Thyroid gland (tissue), 4 donors: ENCODE measurements around the gene CEP85. TPM values are rescaled to one million over a fixed set of nuclear protein-coding genes. Genes with fewer than 3 reads are reported as not detected.
"Not testable (repeated sequence)": the region's sequence is repeated elsewhere in the genome, so short reads cannot be mapped to it uniquely, and the experiment has no call there.

Experiments used
- DNase-seq, 2 donors: peaks; one replicate each; pipeline ENCODE4 v3.0.0-alpha.2; 2019
- H3K27ac ChIP-seq, 3 donors: fragments of 200-600 bp; sonication (generic); 1 replicate in 2 of 3; 2 replicates in 1 of 3; pipeline ENCODE4 v1.5.1; 2016 to 2019; ENCODE audit warnings: mild to moderate bottlenecking in 1 of 3, moderate library complexity in 1 of 3
- H3K27me3 ChIP-seq: fragments of 200-600 bp; sonication (generic); one replicate; pipeline ENCODE4 v1.5.1; 2019
- H3K36me3 ChIP-seq, 2 donors: fragments of 200-600 bp; sonication (generic); one replicate each; pipeline ENCODE4 v1.5.1; 2016 to 2019
- H3K4me1 ChIP-seq, 2 donors: fragments of 200-600 bp; sonication (generic); one replicate each; pipeline ENCODE4 v1.5.1; 2017 to 2019
- H3K4me3 ChIP-seq, 3 donors: fragments of 200-600 bp; sonication (generic); replicated peaks in 1 of 3; 1 replicate in 2 of 3; 2 replicates in 1 of 3; pipeline ENCODE4 v1.5.1; 2016; ENCODE audit warnings: mild to moderate bottlenecking in 1 of 3
- H3K9me3 ChIP-seq: fragments of 200-600 bp; sonication (generic); one replicate; pipeline ENCODE4 v1.5.1; 2017
- POLR2A ChIP-seq, 2 donors: fragments of 450-650 bp; IDR thresholded peaks; one replicate each; pipeline ENCODE4 v1.6.1; 2017; ENCODE audit warnings: antibody characterized with exemption in 2 of 2, mild to moderate bottlenecking in 2 of 2, moderate library complexity in 1 of 2
- WGBS, 2 donors: methylation state at CpG; one replicate each; pipeline ENCODE4 v1.1.5; 2017; 5-methylcytosine and 5-hydroxymethylcytosine counted together
- intact Hi-C: fragments of 100-400 bp; cut with DNase I; formaldehyde crosslinking; loops from one replicate; pipeline ENCODE4 v1.15.1; 2023
- total RNA-seq, 4 donors: library from RNA; depleted of rRNA; stranded (reverse); fragments of >200 nt; gene quantifications; one replicate each; pipeline ENCODE4 v1.2.3, GENCODE V29; 2016
- TF ChIP-seq, protein P1 (sequence below), 6 experiments: fragments of 200-600 bp in 3 of 6; fragments of 450-650 bp in 3 of 6; sonication (generic) in 3 of 6; IDR thresholded peaks; one replicate each; pipeline ENCODE4 v1.5.1; 2016 to 2019; ENCODE audit warnings: antibody characterized with exemption in 6 of 6, mild to moderate bottlenecking in 2 of 6, inconsistent platforms in 1 of 6, moderate library complexity in 1 of 6

CEP85 gene
- total RNA-seq, 4 donors from 2014 or later: 16.0 to 27.0 (median 17.0) TPM

DNA sequence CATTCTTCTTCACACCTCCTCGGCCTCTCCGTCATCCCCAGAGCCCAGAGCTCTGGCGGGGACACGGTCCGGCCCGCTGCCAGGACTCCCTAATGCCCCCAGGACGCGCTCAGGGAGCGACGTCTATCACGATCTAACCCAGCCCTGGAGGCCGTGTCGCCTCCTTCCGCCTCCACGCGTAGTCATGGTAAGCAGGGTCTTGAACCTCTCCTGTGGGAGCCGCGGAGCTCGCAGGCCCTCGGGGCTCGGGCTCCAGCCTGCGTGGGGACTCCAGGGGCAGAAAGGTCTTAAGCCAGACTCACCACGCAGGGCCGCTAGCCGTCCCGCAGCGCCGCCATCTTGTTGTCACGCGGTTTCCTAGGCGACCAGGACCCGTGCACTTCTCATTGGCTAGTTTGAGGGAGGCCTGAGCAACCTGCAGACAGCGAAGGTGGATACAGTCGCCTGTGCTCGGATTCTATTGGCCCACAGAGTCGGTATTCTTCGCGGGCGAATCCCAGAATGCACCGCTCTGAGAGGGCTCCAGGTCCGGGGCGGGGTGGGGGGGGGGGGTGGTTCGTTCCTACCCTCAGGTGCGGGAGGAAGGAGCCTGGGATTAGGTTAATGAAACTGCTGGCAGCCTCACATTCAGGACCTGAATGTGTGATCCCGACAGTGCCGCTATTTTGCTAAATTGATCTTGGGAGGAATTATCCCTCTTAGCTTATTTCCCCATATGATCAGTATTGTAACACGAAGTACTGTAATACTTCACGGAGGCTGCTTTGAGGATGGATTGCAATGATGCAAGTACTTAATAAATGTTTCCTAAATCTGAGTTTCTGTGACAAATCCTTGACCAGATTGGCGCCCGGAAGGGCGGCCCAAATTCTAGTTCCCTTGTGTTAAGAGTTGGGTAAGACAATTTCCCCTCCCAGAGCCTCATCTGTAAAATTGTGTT is 72.6 kb downstream of the CEP85 start, which contains the start of gene UBXN11:
UBXN11 (minus strand) TSS at position 347 of the 940 bp plus-strand sequence. CDS start 3,753 bp downstream, outside the sequence.
- Histone ChIP-seq H3K4me3 (peak within 1 kb of the TSS; percentile 34 to 81 (median 56)), H3K4me1 (peaks cover 10 to 11% of the 10 kb centered on the region in 2 donors), H3K27ac (no peak within 1 kb of the TSS), H3K9me3 (no peaks in the 10 kb centered on the region), H3K27me3 (no peaks in the 10 kb centered on the region), H3K36me3 (no peaks in the 10 kb centered on the region)
- WGBS, 2 donors: 1 to 5% methylated on average over 16 to 49 of the region's 51 CpGs
- peak; percentile 97 to 98 for DNase-seq
- intact Hi-C loops: no loop called here
- TF ChIP-seq, protein P1, sequence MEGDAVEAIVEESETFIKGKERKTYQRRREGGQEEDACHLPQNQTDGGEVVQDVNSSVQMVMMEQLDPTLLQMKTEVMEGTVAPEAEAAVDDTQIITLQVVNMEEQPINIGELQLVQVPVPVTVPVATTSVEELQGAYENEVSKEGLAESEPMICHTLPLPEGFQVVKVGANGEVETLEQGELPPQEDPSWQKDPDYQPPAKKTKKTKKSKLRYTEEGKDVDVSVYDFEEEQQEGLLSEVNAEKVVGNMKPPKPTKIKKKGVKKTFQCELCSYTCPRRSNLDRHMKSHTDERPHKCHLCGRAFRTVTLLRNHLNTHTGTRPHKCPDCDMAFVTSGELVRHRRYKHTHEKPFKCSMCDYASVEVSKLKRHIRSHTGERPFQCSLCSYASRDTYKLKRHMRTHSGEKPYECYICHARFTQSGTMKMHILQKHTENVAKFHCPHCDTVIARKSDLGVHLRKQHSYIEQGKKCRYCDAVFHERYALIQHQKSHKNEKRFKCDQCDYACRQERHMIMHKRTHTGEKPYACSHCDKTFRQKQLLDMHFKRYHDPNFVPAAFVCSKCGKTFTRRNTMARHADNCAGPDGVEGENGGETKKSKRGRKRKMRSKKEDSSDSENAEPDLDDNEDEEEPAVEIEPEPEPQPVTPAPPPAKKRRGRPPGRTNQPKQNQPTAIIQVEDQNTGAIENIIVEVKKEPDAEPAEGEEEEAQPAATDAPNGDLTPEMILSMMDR (IDR thresholded peaks at IDR 0.05): no peak
- TF ChIP-seq POLR2A (IDR thresholded peaks at IDR 0.05): peak in 1 of 2 donors; percentile 47

DNA sequence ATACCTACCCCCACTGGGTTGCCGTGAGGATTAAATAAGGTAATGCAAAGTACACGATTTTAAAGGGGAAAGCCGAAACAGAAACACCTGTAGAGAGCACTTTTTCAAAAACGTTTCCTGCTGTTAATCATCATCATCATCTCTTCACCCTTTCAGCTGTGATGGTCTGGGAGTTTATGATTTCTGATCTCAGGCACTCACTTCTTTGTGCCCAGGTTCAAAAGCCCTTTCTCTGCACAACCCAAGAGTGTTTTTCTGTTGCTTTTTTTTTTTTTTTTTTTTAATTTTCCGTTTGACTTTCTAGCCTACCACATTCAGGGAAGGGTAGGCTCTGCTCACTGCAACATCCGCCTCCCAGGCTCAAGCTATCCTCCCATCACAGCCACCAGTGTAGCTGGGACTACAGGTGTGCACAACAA is 73.4 kb downstream of the CEP85 start:
- Histone ChIP-seq H3K4me1 (peaks cover 10 to 11% of the 10 kb centered on the region in 2 donors), H3K36me3 (no peaks in the 10 kb centered on the region), H3K27ac (no peak overlapping the region), H3K27me3 (no peaks in the 10 kb centered on the region), H3K4me3 (no peak overlapping the region), H3K9me3 (no peaks in the 10 kb centered on the region)
- DNase-seq: no peak
- TF ChIP-seq POLR2A (IDR thresholded peaks at IDR 0.05): no peak
- TF ChIP-seq, protein P1 (IDR thresholded peaks at IDR 0.05): no peak
- intact Hi-C loops: no loop called here
- WGBS, 2 donors: 42 to 45% methylated on average over 6 of the region's 6 CpGs

DNA sequence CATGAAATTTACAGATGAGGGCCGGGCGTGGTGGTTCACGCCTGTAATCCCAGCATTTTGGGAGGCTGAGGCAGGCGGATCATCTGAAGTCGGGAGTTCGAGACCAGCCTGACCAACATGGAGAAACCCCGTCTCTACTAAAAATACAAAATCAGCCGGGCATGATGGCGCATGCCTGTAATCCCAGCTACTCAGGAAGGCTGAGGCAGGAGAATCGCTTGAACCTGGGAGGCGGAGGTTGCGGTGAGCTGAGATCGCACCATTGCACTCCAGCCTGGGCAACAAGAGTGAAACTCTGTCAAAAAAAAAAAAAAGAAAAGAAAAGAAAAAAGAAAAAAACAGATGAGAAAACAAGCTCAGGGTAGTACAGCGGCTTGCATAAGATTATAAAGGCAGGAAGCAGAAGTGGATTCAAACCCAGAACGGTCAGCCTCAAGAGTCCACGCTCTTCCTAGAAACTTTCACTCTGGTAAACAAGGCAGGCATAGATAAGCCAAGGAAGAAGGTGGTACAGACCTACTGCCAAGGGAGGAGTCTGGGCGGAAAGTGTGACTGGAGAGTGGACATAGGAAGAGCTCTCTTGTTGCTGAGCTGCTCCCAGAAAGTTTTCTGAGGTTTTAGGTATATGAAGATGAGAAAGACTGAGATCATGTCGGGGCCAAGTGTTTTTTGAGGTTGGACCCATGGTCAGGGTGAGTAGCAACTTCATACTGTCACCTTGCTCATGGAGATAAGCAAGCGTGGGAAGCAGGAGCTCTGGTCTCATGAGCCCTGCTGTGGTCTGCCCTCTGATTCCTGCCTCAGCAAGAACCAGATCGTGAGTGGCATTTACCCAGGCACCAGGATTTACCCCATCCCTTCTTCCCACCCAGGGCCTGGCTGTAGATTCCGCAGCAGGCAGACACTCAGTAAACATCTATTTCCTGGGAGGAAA is 74.2 kb downstream of the CEP85 start:
- DNase-seq, H3K27ac ChIP-seq, H3K9me3 ChIP-seq, H3K27me3 ChIP-seq, H3K36me3 ChIP-seq, intact Hi-C loops, H3K4me3 ChIP-seq: not testable (repeated sequence)
- WGBS, 2 donors: 84 to 85% methylated on average over 21 of the region's 21 CpGs
- H3K4me1 ChIP-seq: peaks cover 10 to 11% of the 10 kb centered on the region in 2 donors

DNA sequence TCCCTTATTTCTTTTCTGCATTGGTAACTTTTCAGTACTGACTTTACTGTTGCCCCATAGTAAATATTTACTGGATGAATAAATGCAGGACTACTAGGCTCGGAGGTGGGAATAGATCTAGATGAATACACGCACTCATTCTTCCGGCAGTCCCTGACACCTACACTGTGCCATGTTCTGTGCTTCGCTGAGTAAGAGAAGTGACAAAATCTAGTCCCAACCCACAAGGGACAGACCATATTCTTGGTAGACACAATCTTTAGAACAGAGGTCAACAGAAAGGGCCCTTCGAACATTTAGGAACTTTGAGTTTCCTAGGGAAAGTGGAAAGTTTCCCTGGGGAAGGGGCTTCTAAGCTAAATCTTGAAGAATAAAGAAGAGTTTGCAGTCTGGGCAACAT is 80.5 kb downstream of the CEP85 start:
- no peak overlapping the region for H3K27ac ChIP-seq

More for the DNA sequence above, 80.5 kb downstream of the CEP85 start:
- Histone ChIP-seq H3K4me3 (no peak overlapping the region), H3K36me3 (no peaks in the 10 kb centered on the region), H3K4me1 (no peaks in the 10 kb centered on the region), H3K9me3 (no peaks in the 10 kb centered on the region), H3K27me3 (no peaks in the 10 kb centered on the region)
- intact Hi-C loops: no loop called here
- no peak for DNase-seq
- TF ChIP-seq POLR2A (IDR thresholded peaks at IDR 0.05): no peak
- TF ChIP-seq, protein P1 (IDR thresholded peaks at IDR 0.05): no peak
- WGBS, 2 donors: 87 to 90% methylated on average over 5 of the region's 5 CpGs
